PC-9 (cell line): ENCODE results near the gene STXBP5L. TPM values are rescaled to one million over a fixed set of nuclear protein-coding genes. Genes with fewer than 3 reads are reported as not detected.

ENCODE experiments used
- BruUV-seq: library from RNA; stranded (reverse); fragments of 400-500 nt; replicated peaks from 2 replicates; lab custom pipeline; 2021; lab: Mats Ljungman, UMichigan
- CTCF ChIA-PET: fragments of 300-600 bp; sonication (Branson Sonifier 250); formaldehyde crosslinking; loops from one replicate; lab custom pipeline; 2022; ENCODE audit warnings: antibody characterized with exemption; lab: Charles Lee
- POLR2A ChIA-PET: fragments of 300-600 bp; sonication (Branson Sonifier 250); formaldehyde crosslinking; loops from one replicate; lab custom pipeline; 2022; ENCODE audit warnings: antibody characterized with exemption; ENCODE audit not compliant: unreplicated experiment; lab: Charles Lee
- DNase-seq, 2 experiments: peaks; one replicate each; pipeline versions ENCODE4 v3.0.0 to v3.0.0-alpha.2; 2015 to 2022; ENCODE audit warnings: mixed read lengths in 1 of 2
- H2AFZ ChIP-seq: fragments of 200-600 bp; sonication (generic); 2 replicates; pipeline ENCODE4 v1.8.1; 2017; ENCODE audit warnings: antibody characterized with exemption
- H3F3A ChIP-seq: fragments of 200-600 bp; sonication (generic); 2 replicates; pipeline ENCODE4 v1.8.1; 2017; ENCODE audit warnings: antibody characterized with exemption, mild to moderate bottlenecking, low read depth; ENCODE audit not compliant: insufficient read depth
- H3K27ac ChIP-seq: fragments of 200-600 bp; sonication (generic); 2 replicates; pipeline ENCODE4 v1.6.1; 2016; ENCODE audit warnings: mixed run types
- H3K27me3 ChIP-seq: fragments of 200-600 bp; sonication (generic); 2 replicates; pipeline ENCODE4 v1.6.1; 2016; ENCODE audit warnings: low read depth, mixed run types; ENCODE audit not compliant: insufficient read depth
- H3K36me3 ChIP-seq: fragments of 200-600 bp; sonication (generic); 2 replicates; pipeline ENCODE4 v1.6.1; 2016; ENCODE audit warnings: low read depth, mixed run types
- H3K4me1 ChIP-seq: fragments of 200-600 bp; sonication (generic); replicated peaks from 2 replicates; pipeline ENCODE4 v1.6.1; 2016; ENCODE audit warnings: mixed run types; ENCODE audit not compliant: insufficient read depth
- H3K4me2 ChIP-seq: fragments of 200-600 bp; sonication (generic); 2 replicates; pipeline ENCODE4 v1.6.1; 2017; ENCODE audit warnings: mixed run types
- H3K4me3 ChIP-seq: fragments of 200-600 bp; sonication (generic); 2 replicates; pipeline ENCODE4 v1.6.1; 2016; ENCODE audit warnings: mixed run types
- H3K79me2 ChIP-seq: fragments of 200-600 bp; sonication (generic); 2 replicates; pipeline ENCODE4 v1.6.1; 2017; ENCODE audit warnings: low read depth, mixed run types
- H3K9me2 ChIP-seq: fragments of 200-600 bp; sonication (generic); 2 replicates; pipeline ENCODE4 v1.8.1; 2017; ENCODE audit warnings: mild to moderate bottlenecking; ENCODE audit not compliant: insufficient read depth
- H3K9me3 ChIP-seq: fragments of 200-600 bp; sonication (generic); 2 replicates; pipeline ENCODE4 v1.8.1; 2016; ENCODE audit warnings: low read depth; ENCODE audit not compliant: insufficient read depth
- H4K20me1 ChIP-seq: fragments of 200-600 bp; sonication (generic); 2 replicates; pipeline ENCODE4 v1.8.1; 2017; ENCODE audit not compliant: insufficient read depth
- CTCF ChIP-seq: fragments of 200-600 bp; sonication (generic); conservative IDR thresholded peaks from 2 replicates; pipeline ENCODE4 v1.6.1; 2017; ENCODE audit warnings: mixed run types, antibody characterized with exemption, mild to moderate bottlenecking, moderate library complexity
- EZH2 ChIP-seq: fragments of 200-600 bp; sonication (generic); IDR thresholded peaks from 2 replicates; pipeline ENCODE4 v1.8.0; 2017; ENCODE audit warnings: antibody characterized with exemption, low read depth
- intact Hi-C: fragments of 100-400 bp; cut with micrococcal nuclease; formaldehyde crosslinking; loops from one replicate; pipeline ENCODE4 v1.10.0; 2022; ENCODE audit not compliant: unreplicated experiment
- total RNA-seq: library from RNA; stranded (reverse); gene quantifications from 2 replicates; pipeline ENCODE4 v1.2.3, GENCODE V29; 2021

STXBP5L gene
- total RNA-seq, 1 experiment from 2014 or later: not detected

GRCh38 chr3:120875507-120875906 lies 32.5 kb upstream of the STXBP5L start:
- no peak for DNase-seq
- Histone ChIP-seq H3K4me2 (no peak overlapping the region), H3K9me2 (no peaks in the 10 kb centered on the region), H3K4me1 (no peaks in the 10 kb centered on the region), H3K4me3 (no peak overlapping the region), H3K27me3 (no peaks in the 10 kb centered on the region), H3K27ac (no peak overlapping the region), H2AFZ (no peak overlapping the region), H3F3A (no peaks in the 10 kb centered on the region), H3K9me3 (no peaks in the 10 kb centered on the region), H3K36me3 (no peaks in the 10 kb centered on the region), H3K79me2 (no peaks in the 10 kb centered on the region), H4K20me1 (no peaks in the 10 kb centered on the region)
- ChIA-PET CTCF (no interaction called here), POLR2A (no interaction called here)
- intact Hi-C loops: no loop called here
- TF ChIP-seq CTCF (no peak), EZH2 (no peak)
- BruUV-seq: no TSS peak

- no peaks in the 10 kb centered on the region for H3K79me2 ChIP-seq
- no peaks in the 10 kb centered on the region for H3K9me3 ChIP-seq
- no peaks in the 10 kb centered on the region for H4K20me1 ChIP-seq
- H3K4me3 ChIP-seq: no peak overlapping the region
- H3K27ac ChIP-seq: no peak overlapping the region
- DNase-seq: no peak
- no peaks in the 10 kb centered on the region for H3K36me3 ChIP-seq
- H3K27me3 ChIP-seq: no peaks in the 10 kb centered on the region
- POLR2A ChIA-PET: no interaction called here
- CTCF ChIA-PET: no interaction called here
- H3F3A ChIP-seq: no peaks in the 10 kb centered on the region
- no TSS peak for BruUV-seq
- intact Hi-C loops: no loop called here
- no peaks in the 10 kb centered on the region for H3K9me2 ChIP-seq
- H3K4me1 ChIP-seq: no peaks in the 10 kb centered on the region
- H3K4me2 ChIP-seq: no peak overlapping the region
- H2AFZ ChIP-seq: no peak overlapping the region
- TF ChIP-seq EZH2 (no peak), CTCF (no peak)
Observed at GRCh38 chr3:120875989-120876388, 32.0 kb upstream of the STXBP5L start.

DNA sequence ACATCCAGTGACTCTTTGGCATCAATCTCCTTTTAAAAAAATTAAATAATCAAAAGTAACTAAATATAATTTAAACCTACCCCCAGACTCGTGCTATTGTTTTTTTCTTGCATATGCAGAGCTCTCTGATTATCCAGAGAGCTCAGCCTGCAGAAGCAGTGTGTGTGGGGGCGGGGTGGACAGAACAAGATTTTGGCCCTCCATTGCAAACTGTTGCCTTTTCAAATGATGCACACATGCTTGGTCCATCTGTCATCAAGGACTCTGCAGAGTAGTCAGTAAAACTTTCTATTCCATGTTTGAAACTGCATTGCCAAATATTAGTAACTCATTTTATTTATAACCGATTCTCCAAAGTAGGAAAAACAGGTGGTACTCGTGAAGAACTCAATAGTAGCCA lies 28.6 kb upstream of the STXBP5L start:
- Histone ChIP-seq H3K9me2 (no peaks in the 10 kb centered on the region), H3K27ac (no peak overlapping the region), H3K4me2 (no peak overlapping the region), H3K4me3 (no peak overlapping the region), H3F3A (no peaks in the 10 kb centered on the region), H3K79me2 (no peaks in the 10 kb centered on the region), H3K36me3 (no peaks in the 10 kb centered on the region), H3K27me3 (peaks cover 9% of the 10 kb centered on the region), H3K9me3 (no peaks in the 10 kb centered on the region), H4K20me1 (no peaks in the 10 kb centered on the region), H2AFZ (no peak overlapping the region), H3K4me1 (no peaks in the 10 kb centered on the region)
- CTCF ChIA-PET: no interaction called here
- no peak for DNase-seq
- intact Hi-C loops: no loop called here
- no TSS peak for BruUV-seq
- TF ChIP-seq CTCF (no peak), EZH2 (no peak)
- POLR2A ChIA-PET: no interaction called here
